OCI-LY1 (cell line): ENCODE data around the gene ARHGAP21.

Experiments
- H2AFZ ChIP-seq: fragments of 200-600 bp; sonication (generic), shearing (Covaris generic); 2 replicates; pipeline ENCODE4 v1.6.0; 2014; ENCODE audit warnings: antibody characterized with exemption, mild to moderate bottlenecking, low read length
- H3F3A ChIP-seq: fragments of 200-600 bp; sonication (generic), shearing (Covaris generic); 2 replicates; pipeline ENCODE4 v1.6.0; 2014; ENCODE audit warnings: mild to moderate bottlenecking, antibody characterized with exemption, low read length, moderate library complexity; ENCODE audit not compliant: insufficient read depth
- H3K27ac ChIP-seq: fragments of 200-600 bp; sonication (generic); 2 replicates; pipeline ENCODE4 v1.5.1; 2014; ENCODE audit warnings: low read length, mixed run types, mild to moderate bottlenecking, low read depth; ENCODE audit not compliant: poor library complexity, severe bottlenecking
- H3K27me3 ChIP-seq: fragments of 200-600 bp; sonication (generic); 2 replicates; pipeline ENCODE4 v1.6.0; 2014; ENCODE audit warnings: antibody characterized with exemption, mild to moderate bottlenecking, low read length, moderate library complexity; ENCODE audit not compliant: insufficient read depth
- H3K36me3 ChIP-seq: fragments of 200-600 bp; sonication (generic); 2 replicates; pipeline ENCODE4 v1.6.1; 2014; ENCODE audit warnings: mild to moderate bottlenecking, antibody characterized with exemption, low read length, moderate library complexity, mixed read lengths; ENCODE audit not compliant: insufficient read depth
- H3K4me1 ChIP-seq: fragments of 200-600 bp; sonication (generic); 2 replicates; pipeline ENCODE4 v1.5.1; 2014; ENCODE audit warnings: mild to moderate bottlenecking, low read length, moderate library complexity; ENCODE audit not compliant: insufficient read depth, severe bottlenecking
- H3K4me2 ChIP-seq: fragments of 200-600 bp; sonication (generic), shearing (Covaris generic); 2 replicates; pipeline ENCODE4 v1.6.1; 2014; ENCODE audit warnings: low read length
- H3K4me3 ChIP-seq: fragments of 200-600 bp; sonication (generic); 2 replicates; pipeline ENCODE4 v1.5.1; 2014; ENCODE audit warnings: low read length, low read depth, mild to moderate bottlenecking, mixed read lengths; ENCODE audit not compliant: poor library complexity, severe bottlenecking
- H3K79me2 ChIP-seq: fragments of 200-600 bp; shearing (Covaris generic); 2 replicates; pipeline ENCODE4 v1.6.1; 2016; ENCODE audit warnings: mixed run types, low read length, mixed read lengths; ENCODE audit not compliant: insufficient read depth
- H3K9ac ChIP-seq: fragments of 200-600 bp; sonication (generic), shearing (Covaris generic); 2 replicates; pipeline ENCODE4 v1.6.1; 2014; ENCODE audit warnings: mild to moderate bottlenecking, low read length, mixed read lengths
- H3K9me2 ChIP-seq: fragments of 200-600 bp; sonication (generic), shearing (Covaris generic); 2 replicates; pipeline ENCODE4 v1.6.1; 2014; ENCODE audit warnings: low read depth, mild to moderate bottlenecking, low read length, mixed read lengths
- H3K9me3 ChIP-seq: fragments of 200-600 bp; shearing (Covaris generic); 2 replicates; pipeline ENCODE4 v1.6.1; 2014; ENCODE audit warnings: low read length, mixed read lengths
- H4K20me1 ChIP-seq: fragments of 200-600 bp; sonication (generic), shearing (Covaris generic); 2 replicates; pipeline ENCODE4 v1.6.0; 2016; ENCODE audit warnings: mild to moderate bottlenecking, low read length; ENCODE audit not compliant: insufficient read depth
- CTCF ChIP-seq: fragments of 200-600 bp; sonication (generic), shearing (Covaris generic); IDR thresholded peaks from 2 replicates; pipeline ENCODE4 v1.5.1; 2017; ENCODE audit warnings: mild to moderate bottlenecking, antibody characterized with exemption, low read length, moderate library complexity, mixed read lengths
- EZH2 ChIP-seq: fragments of 200-600 bp; sonication (generic), shearing (Covaris generic); IDR thresholded peaks from 2 replicates; pipeline ENCODE4 v1.8.0; 2017; ENCODE audit warnings: borderline replicate concordance, mixed run types, mild to moderate bottlenecking, antibody characterized with exemption, low read length, moderate library complexity, mixed read lengths

ARHGAP21 gene

GRCh38 chr10:24536636-24537035 is 187.1 kb downstream of the ARHGAP21 start:
- Histone ChIP-seq H3K4me3 (no peak overlapping the region), H3K27me3 (no peaks in the 10 kb centered on the region), H3F3A (no peaks in the 10 kb centered on the region), H4K20me1 (no peaks in the 10 kb centered on the region), H3K79me2 (no peaks in the 10 kb centered on the region), H3K9me3 (no peaks in the 10 kb centered on the region), H3K4me2 (no peak overlapping the region), H3K36me3 (no peaks in the 10 kb centered on the region), H2AFZ (no peak overlapping the region), H3K4me1 (no peaks in the 10 kb centered on the region), H3K27ac (no peak overlapping the region), H3K9ac (no peak overlapping the region), H3K9me2 (no peaks in the 10 kb centered on the region)
- TF ChIP-seq EZH2 (no peak), CTCF (no peak)

- Histone ChIP-seq H3K9me2 (no peaks in the 10 kb centered on the region), H3K9ac (no peak overlapping the region), H3K4me3 (no peak overlapping the region), H2AFZ (no peak overlapping the region), H3K27me3 (no peaks in the 10 kb centered on the region), H3K9me3 (no peaks in the 10 kb centered on the region), H3K36me3 (no peaks in the 10 kb centered on the region), H3K27ac (no peak overlapping the region), H4K20me1 (no peaks in the 10 kb centered on the region), H3K79me2 (no peaks in the 10 kb centered on the region), H3F3A (no peaks in the 10 kb centered on the region), H3K4me2 (no peak overlapping the region), H3K4me1 (no peaks in the 10 kb centered on the region)
- no peak for TF ChIP-seq CTCF
These were observed 189.7 kb downstream of the ARHGAP21 start for GRCh38 chr10:24533981-24534380.
